Activated CD4-positive, alpha-beta memory T cell treated with anti-CD3 and anti-CD28 coated beads for 36 hours (primary cell): Measurements from ENCODE around the gene PDP2. TPM values are rescaled to one million over a fixed set of nuclear protein-coding genes. Genes with fewer than 3 reads are reported as not detected.

ENCODE experiments used
- CTCF ChIA-PET: fragments of 350-600 bp; sonication (Branson Sonifier 250); formaldehyde crosslinking; loops from one replicate; lab custom pipeline; 2021; ENCODE audit warnings: antibody characterized with exemption, inconsistent platforms; lab: Charles Lee
- POLR2A ChIA-PET: fragments of 350-600 bp; sonication (Branson Sonifier 250); formaldehyde crosslinking; loops from one replicate; lab custom pipeline; 2021; ENCODE audit warnings: antibody characterized with exemption; lab: Charles Lee
- DNase-seq: peaks from one replicate; pipeline ENCODE4 v3.0.0-alpha.2; 2020
- H3K27ac Mint-ChIP-seq: one replicate; pipeline ENCODE4 v1.8.0; 2021; ENCODE audit warnings: mixed read lengths
- H3K27me3 Mint-ChIP-seq: one replicate; pipeline ENCODE4 v1.8.0; 2021; ENCODE audit warnings: mixed read lengths
- H3K36me3 Mint-ChIP-seq: one replicate; pipeline ENCODE4 v1.8.0; 2021; ENCODE audit warnings: mixed read lengths
- H3K4me1 Mint-ChIP-seq: one replicate; pipeline ENCODE4 v1.8.0; 2021; ENCODE audit warnings: low read depth, mixed read lengths
- H3K4me3 Mint-ChIP-seq: one replicate; pipeline ENCODE4 v1.8.0; 2021; ENCODE audit warnings: mild to moderate bottlenecking, mixed read lengths
- H3K9me3 Mint-ChIP-seq: one replicate; pipeline ENCODE4 v1.8.0; 2021; ENCODE audit warnings: mixed read lengths
- intact Hi-C: fragments of 100-400 bp; cut with micrococcal nuclease; formaldehyde crosslinking; loops from one replicate; pipeline ENCODE4 v1.15.1; 2023
- total RNA-seq, 2 experiments: library from RNA; stranded (reverse); gene quantifications; one replicate each; pipeline ENCODE4 v1.2.3, GENCODE V29; 2021

The PDP2 gene
- total RNA-seq, 2 experiments from 2014 or later = 42.4 to 45.5 TPM

GRCh38 chr16:66914541-66914940, 34.2 kb downstream of the PDP2 start:
- DNase-seq = no peak
- H3K9me3 Mint-ChIP-seq = no peaks in the 10 kb centered on the region
- H3K4me3 Mint-ChIP-seq = no peak overlapping the region
- ChIA-PET CTCF (interaction anchor here (1.3 kb wide), 1 partner anchor 10 kb away, joined by 3 read pairs; no protein-coding TSS in a partner anchor), POLR2A (interaction anchor here (1.2 kb wide), 1 partner anchor 20 kb away, joined by 4 read pairs; the partner anchor contains the start of gene CIAO2B)
- intact Hi-C loops = no loop called here
- H3K4me1 Mint-ChIP-seq = no peaks in the 10 kb centered on the region
- H3K36me3 Mint-ChIP-seq = no peaks in the 10 kb centered on the region
- peaks cover 1% of the 10 kb centered on the region for H3K27me3 Mint-ChIP-seq
- no peak overlapping the region for H3K27ac Mint-ChIP-seq

DNA sequence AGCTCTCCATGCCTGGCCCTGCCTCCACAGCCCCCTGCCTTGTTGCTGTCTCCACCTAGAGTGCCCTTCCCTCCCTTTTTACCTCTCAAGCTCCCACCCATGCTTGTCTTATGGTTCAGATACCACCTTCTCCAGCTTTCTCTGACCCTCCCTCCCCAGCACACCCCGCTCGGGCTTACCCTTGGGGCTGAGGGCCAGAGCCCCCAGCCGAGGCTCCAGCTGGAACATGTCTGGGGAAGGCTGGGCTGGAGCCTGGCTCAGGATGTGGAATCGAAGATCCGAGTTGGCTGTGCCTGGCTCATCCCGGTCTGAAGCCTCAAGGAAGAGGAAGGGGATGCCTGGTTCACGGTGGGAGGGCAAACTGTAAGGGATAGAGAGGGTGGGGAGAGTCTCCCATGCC, 34.7 kb downstream of the PDP2 start:
- no peak overlapping the region for H3K4me3 Mint-ChIP-seq
- intact Hi-C loops = no loop called here
- ChIA-PET CTCF (interaction anchor here (1.1 to 1.3 kb wide), 2 partner anchors 10 to 13 kb away, joined by 3 to 8 read pairs; no protein-coding TSS in a partner anchor), POLR2A (interaction anchor here (1.2 kb wide), 1 partner anchor 19 kb away, joined by 4 read pairs; the partner anchor contains the start of gene CIAO2B)
- no peaks in the 10 kb centered on the region for H3K4me1 Mint-ChIP-seq
- H3K9me3 Mint-ChIP-seq = no peaks in the 10 kb centered on the region
- DNase-seq = no peak
- no peaks in the 10 kb centered on the region for H3K36me3 Mint-ChIP-seq
- H3K27me3 Mint-ChIP-seq = peaks cover 4% of the 10 kb centered on the region
- H3K27ac Mint-ChIP-seq = no peak overlapping the region

GRCh38 chr16:66916518-66916917, 36.2 kb downstream of the PDP2 start:
- intact Hi-C loops = no loop called here
- H3K4me1 Mint-ChIP-seq = no peaks in the 10 kb centered on the region
- DNase-seq = no peak
- H3K27me3 Mint-ChIP-seq = peaks cover 8% of the 10 kb centered on the region
- H3K9me3 Mint-ChIP-seq = no peaks in the 10 kb centered on the region
- CTCF ChIA-PET = interaction anchor here (0.6 to 1.3 kb wide), 2 partner anchors 12 to 86 kb away, joined by 3 read pairs; partner anchors contain the start of gene NAE1
- POLR2A ChIA-PET = no interaction called here
- H3K27ac Mint-ChIP-seq = no peak overlapping the region
- no peaks in the 10 kb centered on the region for H3K36me3 Mint-ChIP-seq
- no peak overlapping the region for H3K4me3 Mint-ChIP-seq

DNA sequence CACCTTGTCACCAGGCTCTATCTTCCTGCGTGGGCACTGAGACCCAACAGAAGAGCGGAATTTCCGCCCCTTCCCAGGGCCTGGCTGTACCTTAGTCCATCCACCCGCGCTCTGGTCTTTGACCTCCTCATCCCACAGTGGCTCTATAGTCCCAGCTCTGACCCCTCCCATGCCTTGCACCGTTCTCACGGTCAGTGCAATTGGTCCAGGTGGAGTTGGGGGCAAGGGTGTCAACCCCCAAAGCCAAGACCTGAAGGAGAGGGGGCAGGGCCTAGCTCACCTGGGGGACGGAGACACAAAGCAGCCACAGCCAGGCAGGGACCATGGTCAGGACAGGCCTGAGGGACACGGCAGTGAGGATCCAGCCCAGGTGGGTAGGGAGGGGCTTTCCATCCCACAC, 37.4 kb downstream of the PDP2 start:
- no peaks in the 10 kb centered on the region for H3K36me3 Mint-ChIP-seq
- no peak overlapping the region for H3K27ac Mint-ChIP-seq
- H3K27me3 Mint-ChIP-seq = peaks cover 8% of the 10 kb centered on the region
- ChIA-PET CTCF (no interaction called here), POLR2A (no interaction called here)
- intact Hi-C loops = no loop called here
- no peaks in the 10 kb centered on the region for H3K4me1 Mint-ChIP-seq
- no peak for DNase-seq
- no peaks in the 10 kb centered on the region for H3K9me3 Mint-ChIP-seq
- H3K4me3 Mint-ChIP-seq = no peak overlapping the region

GRCh38 chr16:66918355-66918754, 38.0 kb downstream of the PDP2 start:
- ChIA-PET POLR2A (no interaction called here), CTCF (interaction anchor here (1.6 to 2.6 kb wide), 3 partner anchors 8 to 51 kb away, joined by 5 to 15 read pairs (median 9); no protein-coding TSS in a partner anchor)
- no peak for DNase-seq
- Mint-ChIP-seq H3K27ac (no peak overlapping the region), H3K4me1 (no peaks in the 10 kb centered on the region), H3K27me3 (peaks cover 13% of the 10 kb centered on the region), H3K9me3 (no peaks in the 10 kb centered on the region), H3K4me3 (no peak overlapping the region), H3K36me3 (peaks cover 2% of the 10 kb centered on the region)
- intact Hi-C loops = no loop called here

GRCh38 chr16:66918803-66919568, 38.7 kb downstream of the PDP2 start, which contains the start of gene CDH16:
TSS of gene CDH16 (minus strand) at chr16:66918885. CDS start at chr16:66918065, 820 bp downstream.
- no peaks in the 10 kb centered on the region for H3K4me1 Mint-ChIP-seq
- CTCF ChIA-PET = interaction anchor here (1.2 to 2.6 kb wide), 4 partner anchors 9 to 88 kb away, joined by 3 to 15 read pairs (median 7); partner anchors contain the start of gene NAE1
- H3K9me3 Mint-ChIP-seq = no peaks in the 10 kb centered on the region
- peaks cover 19% of the 10 kb centered on the region for H3K27me3 Mint-ChIP-seq
- no peak within 1 kb of the TSS for H3K27ac Mint-ChIP-seq
- POLR2A ChIA-PET = interaction anchor here (0.7 kb wide), 1 partner anchor 14 kb away, joined by 3 read pairs; no protein-coding TSS in a partner anchor
- peaks cover 3% of the 10 kb centered on the region for H3K36me3 Mint-ChIP-seq
- DNase-seq = no peak
- intact Hi-C loops = no loop called here
- H3K4me3 Mint-ChIP-seq = no peak within 1 kb of the TSS

DNA sequence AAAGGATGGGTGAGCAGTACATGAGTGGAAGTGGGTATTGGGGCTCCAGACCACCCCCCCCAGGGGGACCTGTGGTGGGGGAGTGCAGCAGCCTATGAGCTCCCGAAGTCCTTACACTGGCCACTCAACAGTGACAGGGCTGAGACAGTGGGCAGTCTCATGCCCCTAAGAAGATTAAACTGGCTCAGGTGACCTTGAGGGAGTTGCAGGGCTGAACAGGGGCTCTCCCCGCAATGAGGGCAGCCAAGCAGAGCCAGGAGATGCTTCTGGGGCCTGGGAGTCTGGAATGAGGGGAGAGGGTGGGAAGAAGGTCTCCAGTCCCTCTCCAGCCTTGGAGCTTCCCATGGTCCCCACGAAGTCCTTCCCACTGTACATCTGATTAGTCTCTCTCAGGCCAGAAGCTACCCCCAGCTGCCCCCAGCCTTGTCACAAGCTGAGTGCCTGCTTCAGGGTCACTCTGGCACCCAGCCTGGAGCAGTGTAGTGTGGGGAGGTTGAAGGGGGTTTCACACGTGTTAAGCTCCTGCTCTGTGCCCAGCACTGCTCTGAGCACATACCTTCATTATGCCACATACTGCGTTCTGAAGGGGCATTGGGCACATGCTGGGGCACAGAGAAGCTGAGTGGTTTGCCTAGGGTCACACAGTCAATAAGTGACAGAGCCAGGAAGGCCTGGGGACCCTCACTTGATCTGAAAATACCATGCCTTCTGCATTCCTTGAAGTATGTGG, 39.4 kb downstream of the PDP2 start:
- CTCF ChIA-PET = interaction anchor here (1.2 to 4.3 kb wide), 6 partner anchors 9 to 89 kb away, joined by 3 to 21 read pairs (median 8); partner anchors contain the start of gene NAE1
- intact Hi-C loops = no loop called here
- POLR2A ChIA-PET = interaction anchor here (0.7 kb wide), 1 partner anchor 13 kb away, joined by 3 read pairs; no protein-coding TSS in a partner anchor
- Mint-ChIP-seq H3K27me3 (peaks cover 23% of the 10 kb centered on the region), H3K27ac (no peak overlapping the region), H3K36me3 (peaks cover 3% of the 10 kb centered on the region), H3K9me3 (no peaks in the 10 kb centered on the region), H3K4me3 (no peak overlapping the region), H3K4me1 (no peaks in the 10 kb centered on the region)
- DNase-seq = no peak

DNA sequence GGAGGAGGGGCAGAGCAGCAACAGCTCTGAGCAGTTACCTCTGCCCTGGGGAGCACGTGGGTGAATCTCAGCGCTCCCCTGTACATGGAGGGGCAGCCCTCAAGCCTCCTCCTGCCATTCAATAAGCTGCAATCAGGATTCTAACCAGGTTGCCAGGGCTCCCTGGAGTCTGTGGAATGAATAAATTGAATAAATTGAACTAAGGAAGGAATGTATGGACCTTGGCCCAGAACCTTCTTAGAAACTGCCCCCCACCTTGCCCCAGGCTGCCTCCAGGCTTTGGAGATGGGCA, 39.9 kb downstream of the PDP2 start:
- Mint-ChIP-seq H3K4me3 (no peak overlapping the region), H3K27ac (no peak overlapping the region), H3K36me3 (peaks cover 3% of the 10 kb centered on the region), H3K4me1 (peaks cover under 1% of the 10 kb centered on the region), H3K9me3 (no peaks in the 10 kb centered on the region), H3K27me3 (peaks cover 24% of the 10 kb centered on the region)
- DNase-seq = no peak
- ChIA-PET POLR2A (no interaction called here), CTCF (interaction anchor here (2.0 to 4.3 kb wide), 3 partner anchors 10 to 53 kb away, joined by 8 to 21 read pairs (median 15); no protein-coding TSS in a partner anchor)
- intact Hi-C loops = no loop called here

DNA sequence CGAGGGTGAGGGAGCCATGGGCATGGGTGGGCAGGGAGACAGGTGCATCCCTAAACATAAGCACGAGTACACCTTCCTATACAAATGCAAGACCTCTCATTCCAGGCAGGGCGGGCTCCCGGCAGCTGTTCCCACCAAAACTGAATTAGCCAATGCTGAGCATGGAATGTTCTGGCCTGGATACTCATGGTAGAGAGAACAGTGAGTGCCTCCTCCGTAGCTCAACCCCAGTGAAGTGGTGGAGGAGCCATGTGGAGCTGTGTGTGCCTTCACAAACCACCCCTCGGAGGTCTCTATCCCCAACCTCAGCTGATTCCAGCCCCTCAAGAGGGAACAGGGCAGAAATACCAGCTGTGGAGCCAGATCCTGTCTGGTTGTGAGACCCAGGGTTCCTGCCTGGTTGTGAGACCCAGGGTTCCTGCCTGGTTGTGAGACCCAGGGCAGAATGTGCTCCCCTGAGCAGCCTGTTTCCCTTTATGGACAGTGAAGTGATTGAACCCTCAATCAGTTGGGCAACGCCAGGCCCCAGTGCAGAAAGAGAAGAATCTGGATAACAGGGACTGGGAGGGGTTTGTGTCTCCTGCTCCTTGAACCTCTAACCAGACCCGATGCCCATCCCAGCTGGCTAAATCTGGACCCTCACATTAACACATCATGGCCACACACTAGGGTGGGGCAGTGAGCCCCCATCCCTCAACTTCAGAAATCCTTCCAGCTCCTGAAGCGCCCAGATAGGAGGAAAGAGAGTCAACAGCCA, 40.8 kb downstream of the PDP2 start:
- ChIA-PET CTCF (interaction anchor here (0.6 to 4.3 kb wide), 4 partner anchors 11 to 445 kb away, joined by 3 to 21 read pairs (median 12); no protein-coding TSS in a partner anchor), POLR2A (no interaction called here)
- no peak overlapping the region for H3K27ac Mint-ChIP-seq
- H3K9me3 Mint-ChIP-seq = no peaks in the 10 kb centered on the region
- peaks cover 3% of the 10 kb centered on the region for H3K36me3 Mint-ChIP-seq
- peaks cover 7% of the 10 kb centered on the region for H3K4me1 Mint-ChIP-seq
- no peak overlapping the region for H3K4me3 Mint-ChIP-seq
- intact Hi-C loops = no loop called here
- DNase-seq = no peak
- H3K27me3 Mint-ChIP-seq = peaks cover 30% of the 10 kb centered on the region

DNA sequence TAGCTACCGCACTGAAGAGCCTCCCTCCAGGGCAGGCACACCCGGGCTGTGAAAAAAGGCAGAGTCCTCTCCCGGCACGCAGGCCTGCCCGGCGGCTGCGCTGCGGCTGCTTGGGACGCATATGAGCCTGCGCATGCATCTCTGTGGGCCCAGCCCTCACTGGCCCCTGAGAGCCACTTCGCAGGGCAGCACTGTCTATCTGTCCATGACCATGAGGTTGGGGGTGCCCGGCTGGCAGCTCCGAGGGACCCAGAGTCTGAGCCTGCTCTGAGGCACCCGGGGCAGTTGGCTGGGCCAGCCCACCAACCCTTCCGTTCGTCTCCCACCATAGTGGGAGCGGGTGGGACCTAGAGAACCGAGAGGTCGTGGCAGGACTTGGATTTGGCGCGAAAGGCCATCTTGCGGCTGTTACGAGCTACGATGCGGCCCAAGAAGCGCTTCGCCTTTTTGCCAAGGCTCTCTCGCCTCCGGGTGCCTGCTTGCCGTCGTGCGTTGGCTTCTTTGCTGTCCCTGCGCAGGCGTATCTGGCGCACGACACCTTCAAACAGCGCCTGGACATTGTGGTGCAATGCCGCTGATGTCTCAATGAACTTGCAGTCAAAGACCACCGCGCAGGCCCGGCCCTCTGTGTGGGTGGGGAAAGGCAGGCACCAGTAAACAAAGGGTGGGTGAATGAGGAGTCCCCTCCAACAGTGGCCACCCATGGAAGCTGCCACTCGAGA, 41.6 kb downstream of the PDP2 start:
- H3K27me3 Mint-ChIP-seq = peaks cover 30% of the 10 kb centered on the region
- peaks cover 3% of the 10 kb centered on the region for H3K36me3 Mint-ChIP-seq
- H3K9me3 Mint-ChIP-seq = no peaks in the 10 kb centered on the region
- CTCF ChIA-PET = interaction anchor here (0.6 to 4.3 kb wide), 3 partner anchors 28 to 446 kb away, joined by 3 to 21 read pairs (median 8); no protein-coding TSS in a partner anchor
- intact Hi-C loops = no loop called here
- POLR2A ChIA-PET = no interaction called here
- no peak for DNase-seq
- H3K27ac Mint-ChIP-seq = no peak overlapping the region
- H3K4me3 Mint-ChIP-seq = no peak overlapping the region
- peaks cover 7% of the 10 kb centered on the region for H3K4me1 Mint-ChIP-seq

GRCh38 chr16:66923247-66923731, 43.0 kb downstream of the PDP2 start:
- ChIA-PET POLR2A (no interaction called here), CTCF (interaction anchor here (4.3 kb wide), 1 partner anchor 29 kb away, joined by 21 read pairs; no protein-coding TSS in a partner anchor)
- no peak for DNase-seq
- Mint-ChIP-seq H3K36me3 (peaks cover 3% of the 10 kb centered on the region), H3K27me3 (peaks cover 30% of the 10 kb centered on the region), H3K9me3 (no peaks in the 10 kb centered on the region), H3K4me3 (no peak overlapping the region), H3K27ac (no peak overlapping the region), H3K4me1 (peaks cover 9% of the 10 kb centered on the region)
- intact Hi-C loops = no loop called here
